Spleen (tissue), 11 donors: ENCODE data around the gene RAB23. TPM values are rescaled to one million over a fixed set of nuclear protein-coding genes. Genes with fewer than 3 reads are reported as not detected.

Experiments
- DNase-seq: peaks from one replicate; pipeline ENCODE4 v3.0.0-alpha.2; 2020
- H3K27ac ChIP-seq, 8 donors: fragments of 200-600 bp; sonication (generic) in 7 of 8; 1 replicate in 4 of 8; 2 replicates in 4 of 8; pipeline versions ENCODE4 v1.5.0 to v1.8.0; 2016 to 2021; ENCODE audit warnings: inconsistent platforms in 4 of 8, mild to moderate bottlenecking in 4 of 8, moderate library complexity in 1 of 8
- H3K27me3 ChIP-seq, 7 donors: fragments of 200-600 bp; sonication (generic) in 6 of 7; replicated peaks in 1 of 7; 1 replicate in 4 of 7; 2 replicates in 3 of 7; pipeline versions ENCODE4 v1.5.0 to v1.8.0; 2016 to 2021; ENCODE audit warnings: inconsistent platforms in 3 of 7, mild to moderate bottlenecking in 1 of 7
- H3K36me3 ChIP-seq, 6 donors: fragments of 200-600 bp; sonication (generic) in 5 of 6; 1 replicate in 4 of 6; 2 replicates in 2 of 6; pipeline versions ENCODE4 v1.5.0 to v1.8.0; 2016 to 2021; ENCODE audit warnings: inconsistent platforms in 2 of 6
- H3K4me1 ChIP-seq, 6 donors: fragments of 200-600 bp; sonication (generic) in 5 of 6; 1 replicate in 3 of 6; 2 replicates in 3 of 6; pipeline versions ENCODE4 v1.5.0 to v1.8.0; 2016 to 2021; ENCODE audit warnings: inconsistent platforms in 3 of 6
- H3K4me3 ChIP-seq, 8 donors: fragments of 200-600 bp; sonication (generic) in 7 of 8; 1 replicate in 4 of 8; 2 replicates in 4 of 8; pipeline versions ENCODE4 v1.5.0 to v1.8.0; 2016 to 2021; ENCODE audit warnings: inconsistent platforms in 4 of 8, mild to moderate bottlenecking in 4 of 8, moderate library complexity in 2 of 8
- H3K9me3 ChIP-seq, 8 donors: fragments of 200-600 bp; sonication (generic) in 7 of 8; 1 replicate in 4 of 8; 2 replicates in 4 of 8; pipeline versions ENCODE4 v1.5.0 to v1.8.0; 2016 to 2021; ENCODE audit warnings: inconsistent platforms in 4 of 8
- POLR2A ChIP-seq, 3 donors: fragments of 450-650 bp; IDR thresholded peaks; one replicate each; pipeline ENCODE4 v1.5.1; 2017; ENCODE audit warnings: antibody characterized with exemption in 3 of 3, mild to moderate bottlenecking in 1 of 3
- POLR2AphosphoS5 ChIP-seq, 3 donors: sonication (generic); formaldehyde crosslinking; IDR thresholded peaks; one replicate each; pipeline ENCODE4 v1.5.1; 2017; ENCODE audit warnings: antibody characterized with exemption in 3 of 3
- WGBS, 5 donors: extraction: QIAGEN DNeasy Blood & Tissue Kit in 3 of 5; methylation state at CpG; one replicate each; pipeline versions ENCODE4 v1.1.5 to v1.1.7; 2013 to 2018; 5-methylcytosine and 5-hydroxymethylcytosine counted together
- intact Hi-C: fragments of 100-400 bp; cut with DNase I; formaldehyde crosslinking; loops from one replicate; pipeline ENCODE4 v1.15.0; 2023; ENCODE audit warnings: low total_unique reads
- polyA plus RNA-seq, 3 donors: library from polyadenylated mRNA; stranded (reverse); fragments of 200-250 nt; gene quantifications; one replicate each; pipeline ENCODE4 v1.2.1, GENCODE V29; 2013
- total RNA-seq, 7 donors: library from RNA; depleted of rRNA in 3 of 7; stranded (reverse); fragments of >200 nt in 3 of 7; fragmentation: NEBNext Ultra II Directional in 4 of 7; extraction: Animal tissue kit (Norgen Biotek cat#: 25700) in 4 of 7; gene quantifications; one replicate each; pipeline versions ENCODE4 v1.1.0 to v1.2.1, GENCODE V29; 2016 to 2021
- TF ChIP-seq, protein P1 (sequence below), 11 experiments: fragments of 200-600 bp in 7 of 11; fragments of 450-650 bp in 4 of 11; sonication (generic) in 4 of 11; IDR thresholded peaks in 8 of 11; conservative IDR thresholded peaks in 3 of 11; 1 replicate in 7 of 11; 2 replicates in 4 of 11; pipeline versions ENCODE4 v1.4.0 to v1.8.0; 2016 to 2021; ENCODE audit warnings: antibody characterized with exemption in 11 of 11, inconsistent platforms in 4 of 11, mild to moderate bottlenecking in 1 of 11
- donor health status: healthy with polysubstance abuse.
- donor health status: DM: no; HTN: no; CAD: no; lungs with moderate emphysema.
- donor health status: DM: no; HTN: no; CAD: no.
- donor health status: Bipolar disorder and iron deficiency.
- donor health status: healthy.
- donor health status: DM: no; HTN: no; CAD: no.
- donor health status: DM: yes; HTN: yes; CAD: no.

Gene RAB23
- total and polyA plus RNA-seq, 10 donors = 0.89 to 3.9 (median 2.1) TPM

DNA sequence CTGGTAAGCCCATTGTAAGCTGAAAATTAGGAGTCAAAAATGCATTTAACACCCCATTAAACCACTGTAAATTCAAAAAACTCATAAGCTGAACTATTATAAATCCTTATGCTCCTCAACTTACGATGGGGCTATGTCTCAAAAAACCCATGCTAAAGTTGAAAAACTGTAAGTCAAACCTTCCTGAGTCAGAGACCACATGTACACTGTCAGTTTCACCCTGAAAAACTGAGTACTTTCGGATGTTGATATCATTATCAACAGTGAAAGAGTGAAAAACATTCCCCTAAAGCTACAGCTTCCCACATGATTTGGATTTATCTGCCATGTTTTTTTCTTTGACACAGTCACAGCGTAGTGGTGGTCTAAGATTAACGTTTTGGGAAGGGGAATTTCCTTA lies 14.2 kb downstream of the RAB23 start:
- no peak for TF ChIP-seq POLR2A (IDR thresholded peaks at IDR 0.05)
- no peak for TF ChIP-seq POLR2AphosphoS5 (IDR thresholded peaks at IDR 0.05)
- TF ChIP-seq, protein P1, sequence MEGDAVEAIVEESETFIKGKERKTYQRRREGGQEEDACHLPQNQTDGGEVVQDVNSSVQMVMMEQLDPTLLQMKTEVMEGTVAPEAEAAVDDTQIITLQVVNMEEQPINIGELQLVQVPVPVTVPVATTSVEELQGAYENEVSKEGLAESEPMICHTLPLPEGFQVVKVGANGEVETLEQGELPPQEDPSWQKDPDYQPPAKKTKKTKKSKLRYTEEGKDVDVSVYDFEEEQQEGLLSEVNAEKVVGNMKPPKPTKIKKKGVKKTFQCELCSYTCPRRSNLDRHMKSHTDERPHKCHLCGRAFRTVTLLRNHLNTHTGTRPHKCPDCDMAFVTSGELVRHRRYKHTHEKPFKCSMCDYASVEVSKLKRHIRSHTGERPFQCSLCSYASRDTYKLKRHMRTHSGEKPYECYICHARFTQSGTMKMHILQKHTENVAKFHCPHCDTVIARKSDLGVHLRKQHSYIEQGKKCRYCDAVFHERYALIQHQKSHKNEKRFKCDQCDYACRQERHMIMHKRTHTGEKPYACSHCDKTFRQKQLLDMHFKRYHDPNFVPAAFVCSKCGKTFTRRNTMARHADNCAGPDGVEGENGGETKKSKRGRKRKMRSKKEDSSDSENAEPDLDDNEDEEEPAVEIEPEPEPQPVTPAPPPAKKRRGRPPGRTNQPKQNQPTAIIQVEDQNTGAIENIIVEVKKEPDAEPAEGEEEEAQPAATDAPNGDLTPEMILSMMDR (IDR thresholded peaks at IDR 0.05 in 8 of 11, conservative IDR thresholded peaks at IDR 0.05 in 3 of 11) = no peak
- no peak overlapping the region for H3K4me3 ChIP-seq
- no peaks in the 10 kb centered on the region for H3K36me3 ChIP-seq
- no peaks in the 10 kb centered on the region for H3K27me3 ChIP-seq
- no peaks in the 10 kb centered on the region for H3K9me3 ChIP-seq
- no peak for DNase-seq
- WGBS, 5 donors = 90 to 94% (median 91%) methylated on average over 4 of the region's 4 CpGs
- intact Hi-C loops = no loop called here
- H3K27ac ChIP-seq = no peak overlapping the region
- H3K4me1 ChIP-seq = no peaks in the 10 kb centered on the region

DNA sequence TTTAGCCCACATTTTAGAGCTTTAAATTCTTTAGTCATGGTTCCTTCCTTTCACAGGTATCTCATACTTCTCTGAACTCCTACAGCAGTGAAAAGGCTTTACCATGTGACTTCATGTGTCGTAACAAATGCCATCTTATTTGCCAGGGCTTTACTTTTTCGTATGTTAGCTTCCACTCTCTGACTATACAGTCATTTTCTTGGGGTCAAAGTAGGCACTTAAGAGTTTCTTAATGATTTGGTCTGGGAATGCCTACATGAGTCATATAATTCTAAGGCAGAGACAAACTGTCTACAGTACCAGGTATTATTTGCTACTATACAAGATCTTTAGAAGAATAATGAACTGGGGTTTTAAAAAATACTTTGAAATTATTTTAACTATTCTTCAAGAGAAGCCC lies 15.0 kb downstream of the RAB23 start:
- no peak for DNase-seq
- WGBS, 5 donors = 70 to 88% (median 79%) methylated on average over 2 of the region's 2 CpGs
- Histone ChIP-seq H3K4me3 (no peak overlapping the region), H3K27me3 (no peaks in the 10 kb centered on the region), H3K9me3 (no peaks in the 10 kb centered on the region), H3K4me1 (no peaks in the 10 kb centered on the region), H3K27ac (no peak overlapping the region), H3K36me3 (no peaks in the 10 kb centered on the region)
- intact Hi-C loops = no loop called here
- TF ChIP-seq, protein P1 (IDR thresholded peaks at IDR 0.05 in 8 of 11, conservative IDR thresholded peaks at IDR 0.05 in 3 of 11) = no peak
- TF ChIP-seq POLR2A (IDR thresholded peaks at IDR 0.05) (no peak), POLR2AphosphoS5 (IDR thresholded peaks at IDR 0.05) (no peak)

DNA sequence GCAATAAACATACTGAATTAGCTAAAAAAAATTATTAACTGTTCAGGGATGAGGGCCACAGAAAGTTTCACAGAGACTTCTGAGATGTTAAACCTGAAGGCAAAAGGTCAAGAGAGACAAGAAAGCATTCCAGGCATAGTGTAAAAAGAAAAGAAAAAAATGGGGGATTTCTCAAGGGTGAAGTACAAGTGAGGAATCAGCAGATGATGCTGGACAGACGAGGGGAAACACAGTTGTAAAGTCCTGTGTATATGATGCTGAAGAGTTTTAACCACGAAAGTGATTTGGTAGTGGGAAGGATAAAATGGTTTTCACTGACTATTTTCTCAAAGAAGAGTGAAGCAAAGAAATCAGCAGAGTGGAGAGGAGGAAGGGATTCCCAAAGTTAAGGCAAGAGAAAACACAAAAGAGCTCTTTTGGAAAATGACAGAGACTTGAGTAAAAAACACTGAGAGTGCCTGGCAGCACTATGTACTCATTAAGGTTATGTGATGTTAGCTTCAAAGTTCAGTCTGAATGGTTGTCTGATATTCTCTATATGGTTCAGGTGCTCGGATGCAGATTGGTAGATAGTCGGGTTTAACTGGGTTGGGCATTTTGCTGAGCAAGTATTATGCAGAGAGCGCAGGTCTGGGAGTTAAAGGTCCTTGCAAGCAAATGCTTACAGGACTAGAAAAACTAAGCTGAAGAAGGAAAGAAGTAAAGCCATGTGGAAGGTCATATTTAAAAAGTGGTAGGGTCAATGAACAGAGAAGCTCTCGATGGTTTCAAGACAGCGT lies 16.4 kb downstream of the RAB23 start:
- Histone ChIP-seq H3K9me3 (no peaks in the 10 kb centered on the region), H3K4me3 (no peak overlapping the region), H3K4me1 (no peaks in the 10 kb centered on the region), H3K27ac (no peak overlapping the region), H3K36me3 (no peaks in the 10 kb centered on the region), H3K27me3 (no peaks in the 10 kb centered on the region)
- no peak for TF ChIP-seq POLR2AphosphoS5 (IDR thresholded peaks at IDR 0.05)
- no peak for TF ChIP-seq POLR2A (IDR thresholded peaks at IDR 0.05)
- TF ChIP-seq, protein P1 (IDR thresholded peaks at IDR 0.05 in 8 of 11, conservative IDR thresholded peaks at IDR 0.05 in 3 of 11) = no peak
- no peak for DNase-seq
- intact Hi-C loops = no loop called here
- 85 to 90% (median 87%) methylated on average over 7 of the region's 7 CpGs for WGBS, 5 donors

DNA sequence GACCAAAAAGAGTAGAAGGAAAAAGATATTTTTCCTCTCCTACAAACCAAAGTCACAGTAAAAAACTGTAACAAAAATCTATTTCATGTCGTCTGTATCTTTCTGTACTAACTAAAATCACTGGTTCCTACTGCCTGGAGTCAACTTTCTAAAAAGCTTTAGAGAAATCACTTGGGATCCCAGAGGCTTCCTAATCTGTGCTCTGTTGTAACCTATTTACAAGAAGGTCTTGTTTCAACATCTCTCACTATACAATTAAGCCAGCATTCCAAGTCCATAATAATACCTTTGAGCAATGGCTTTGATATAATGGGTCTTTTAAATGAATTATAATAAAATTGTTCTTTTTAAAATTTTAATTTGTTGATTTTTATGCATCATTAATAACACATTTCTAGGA lies 20.4 kb downstream of the RAB23 start:
- no peak for TF ChIP-seq POLR2AphosphoS5 (IDR thresholded peaks at IDR 0.05)
- no peak for TF ChIP-seq POLR2A (IDR thresholded peaks at IDR 0.05)
- TF ChIP-seq, protein P1 (IDR thresholded peaks at IDR 0.05 in 8 of 11, conservative IDR thresholded peaks at IDR 0.05 in 3 of 11) = no peak
- Histone ChIP-seq H3K4me3 (no peak overlapping the region), H3K9me3 (no peaks in the 10 kb centered on the region), H3K27ac (no peak overlapping the region), H3K4me1 (no peaks in the 10 kb centered on the region), H3K27me3 (no peaks in the 10 kb centered on the region), H3K36me3 (no peaks in the 10 kb centered on the region)
- no peak for DNase-seq
- intact Hi-C loops = no loop called here
- WGBS, 5 donors = 72 to 98% (median 84%) methylated on average over 1 of the region's 1 CpG
